A673 (cell line): ENCODE results near the gene SGO2. TPM values are rescaled to one million over a fixed set of nuclear protein-coding genes. Genes with fewer than 3 reads are reported as not detected.

Source experiments
- BruUV-seq: library from RNA; stranded (reverse); fragments of 400-500 nt; replicated peaks from 2 replicates; lab custom pipeline; 2021; lab: Mats Ljungman, UMichigan
- CTCF ChIA-PET: fragments of 300-600 bp; sonication (Branson Sonifier 250); formaldehyde crosslinking; loops from one replicate; lab custom pipeline; 2022; ENCODE audit warnings: antibody characterized with exemption; lab: Charles Lee
- POLR2A ChIA-PET: fragments of 300-600 bp; sonication (Branson Sonifier 250); formaldehyde crosslinking; loops from one replicate; lab custom pipeline; 2022; ENCODE audit warnings: antibody characterized with exemption; ENCODE audit not compliant: low non-redundant PET; lab: Charles Lee
- DNase-seq: peaks from one replicate; pipeline ENCODE4 v3.0.0-alpha.2; 2015; ENCODE audit warnings: low spot score
- H3K27ac ChIP-seq: fragments of 200-600 bp; sonication (generic); 2 replicates; pipeline ENCODE4 v1.5.1; 2016; ENCODE audit warnings: mixed run types, low read depth, mild to moderate bottlenecking, mixed read lengths, antibody characterized with exemption, low read length; ENCODE audit not compliant: poor library complexity, severe bottlenecking
- H3K27me3 ChIP-seq: fragments of 200-600 bp; sonication (generic); replicated peaks from 2 replicates; pipeline ENCODE4 v1.6.1; 2017; ENCODE audit warnings: mixed run types, low read depth, mild to moderate bottlenecking, mixed read lengths, antibody characterized with exemption, low read length; ENCODE audit not compliant: insufficient read depth, poor library complexity
- H3K36me3 ChIP-seq: fragments of 200-600 bp; sonication (generic); 2 replicates; pipeline ENCODE4 v1.6.1; 2016; ENCODE audit warnings: mixed run types, mild to moderate bottlenecking, mixed read lengths, antibody characterized with exemption, low read length; ENCODE audit not compliant: insufficient read depth, poor library complexity, severe bottlenecking
- H3K4me1 ChIP-seq: fragments of 200-600 bp; sonication (generic); 2 replicates; pipeline ENCODE4 v1.6.1; 2017; ENCODE audit warnings: mixed run types, mild to moderate bottlenecking, mixed read lengths, antibody characterized with exemption, low read length; ENCODE audit not compliant: insufficient read depth, poor library complexity, severe bottlenecking
- H3K4me3 ChIP-seq: fragments of 200-600 bp; sonication (generic); 2 replicates; pipeline ENCODE4 v1.5.1; 2016; ENCODE audit warnings: low read depth, mixed run types, mild to moderate bottlenecking, mixed read lengths, low read length; ENCODE audit not compliant: poor library complexity, severe bottlenecking
- H3K9me3 ChIP-seq: fragments of 200-600 bp; sonication (generic); 2 replicates; pipeline ENCODE4 v1.6.1; 2016; ENCODE audit warnings: mixed run types, low read depth, mild to moderate bottlenecking, mixed read lengths, antibody characterized with exemption, low read length; ENCODE audit not compliant: poor library complexity, severe bottlenecking
- CTCF ChIP-seq: fragments of 300-800, 200-600 bp; sonication (generic); conservative IDR thresholded peaks from 2 replicates; pipeline ENCODE4 v1.5.1; 2017; ENCODE audit warnings: low read depth, mild to moderate bottlenecking, antibody characterized with exemption, low read length, moderate library complexity, mixed read lengths
- EZH2 ChIP-seq: fragments of 200-600 bp; sonication (generic); IDR thresholded peaks from 2 replicates; pipeline ENCODE4 v1.6.1; 2017; ENCODE audit warnings: borderline replicate concordance, low read depth, mild to moderate bottlenecking, mixed read lengths, antibody characterized with exemption, low read length; ENCODE audit not compliant: poor library complexity, severe bottlenecking
- intact Hi-C: fragments of 100-400 bp; cut with micrococcal nuclease; formaldehyde crosslinking; loops from one replicate; pipeline ENCODE4 v1.10.0; 2022; ENCODE audit not compliant: unreplicated experiment
- total RNA-seq: library from RNA; stranded (reverse); gene quantifications from 2 replicates; pipeline ENCODE4 v1.2.3, GENCODE V29; 2021

The SGO2 gene
- total RNA-seq, 1 experiment from 2014 or later: 37.3 TPM

- intact Hi-C loops: no loop called here
- Histone ChIP-seq H3K27me3 (no peaks in the 10 kb centered on the region), H3K4me3 (no peak overlapping the region), H3K27ac (no peak overlapping the region), H3K4me1 (no peaks in the 10 kb centered on the region), H3K9me3 (no peaks in the 10 kb centered on the region), H3K36me3 (no peaks in the 10 kb centered on the region)
- POLR2A ChIA-PET: no interaction called here
- CTCF ChIA-PET: no interaction called here
- BruUV-seq: no TSS peak
- DNase-seq: no peak
- TF ChIP-seq EZH2: no peak
Observed at GRCh38 chr2:200584639-200585038, 58.6 kb downstream of the SGO2 start.

GRCh38 chr2:200585340-200585729 lies 59.3 kb downstream of the SGO2 start:
- H3K27me3 ChIP-seq: no peaks in the 10 kb centered on the region
- POLR2A ChIA-PET: no interaction called here
- no TSS peak for BruUV-seq
- CTCF ChIA-PET: interaction anchor here (1.2 kb wide), 1 partner anchor 150 kb away, joined by 4 read pairs; no protein-coding TSS in a partner anchor
- H3K4me1 ChIP-seq: no peaks in the 10 kb centered on the region
- TF ChIP-seq EZH2: no peak
- TF ChIP-seq CTCF: no peak
- H3K27ac ChIP-seq: no peak overlapping the region
- H3K36me3 ChIP-seq: no peaks in the 10 kb centered on the region
- H3K9me3 ChIP-seq: no peaks in the 10 kb centered on the region
- DNase-seq: no peak
- intact Hi-C loops: no loop called here
- H3K4me3 ChIP-seq: peak overlapping the region; percentile 43

GRCh38 chr2:200585730-200586643 lies 60.0 kb downstream of the SGO2 start, which contains the start of gene AOX1:
TSS of gene AOX1 (plus strand) at chr2:200586014. CDS start at chr2:200586109, 95 bp downstream.
- Histone ChIP-seq H3K9me3 (no peaks in the 10 kb centered on the region), H3K27ac (no peak within 1 kb of the TSS), H3K4me3 (peak within 1 kb of the TSS; percentile 43), H3K27me3 (no peaks in the 10 kb centered on the region), H3K36me3 (no peaks in the 10 kb centered on the region), H3K4me1 (no peaks in the 10 kb centered on the region)
- intact Hi-C loops: no loop called here
- TF ChIP-seq CTCF (peak; percentile 35; the same call in 1 of the 2 replicates), EZH2 (no peak)
- POLR2A ChIA-PET: no interaction called here
- BruUV-seq: no TSS peak
- DNase-seq: peak; percentile 68
- CTCF ChIA-PET: interaction anchor here (1.2 kb wide), 1 partner anchor 150 kb away, joined by 4 read pairs; no protein-coding TSS in a partner anchor
